Hepatocyte (in vitro differentiated cells): ENCODE data around the gene THUMPD1.

ENCODE experiments used
- EZH2 ChIP-seq: fragments of 200-600 bp; sonication (generic); IDR thresholded peaks from 2 replicates; pipeline ENCODE4 v1.6.1; 2016; ENCODE audit warnings: antibody characterized with exemption, mild to moderate bottlenecking, borderline replicate concordance
- EZH2phosphoT487 ChIP-seq: fragments of 200-600 bp; sonication (generic); IDR thresholded peaks from one replicate; pipeline ENCODE4 v1.6.1; 2018; ENCODE audit warnings: antibody characterized with exemption, mild to moderate bottlenecking, low read depth, moderate library complexity; ENCODE audit not compliant: unreplicated experiment, severe bottlenecking
- TF ChIP-seq, protein P1 (sequence below): fragments of 200-600 bp; sonication (generic); IDR thresholded peaks from 2 replicates; pipeline ENCODE4 v1.5.1; 2016; ENCODE audit warnings: antibody characterized with exemption, mild to moderate bottlenecking; ENCODE audit not compliant: poor library complexity

GRCh38 chr16:20762404-20763123 lies 20.9 kb upstream of the THUMPD1 start:
- TF ChIP-seq, protein P1, sequence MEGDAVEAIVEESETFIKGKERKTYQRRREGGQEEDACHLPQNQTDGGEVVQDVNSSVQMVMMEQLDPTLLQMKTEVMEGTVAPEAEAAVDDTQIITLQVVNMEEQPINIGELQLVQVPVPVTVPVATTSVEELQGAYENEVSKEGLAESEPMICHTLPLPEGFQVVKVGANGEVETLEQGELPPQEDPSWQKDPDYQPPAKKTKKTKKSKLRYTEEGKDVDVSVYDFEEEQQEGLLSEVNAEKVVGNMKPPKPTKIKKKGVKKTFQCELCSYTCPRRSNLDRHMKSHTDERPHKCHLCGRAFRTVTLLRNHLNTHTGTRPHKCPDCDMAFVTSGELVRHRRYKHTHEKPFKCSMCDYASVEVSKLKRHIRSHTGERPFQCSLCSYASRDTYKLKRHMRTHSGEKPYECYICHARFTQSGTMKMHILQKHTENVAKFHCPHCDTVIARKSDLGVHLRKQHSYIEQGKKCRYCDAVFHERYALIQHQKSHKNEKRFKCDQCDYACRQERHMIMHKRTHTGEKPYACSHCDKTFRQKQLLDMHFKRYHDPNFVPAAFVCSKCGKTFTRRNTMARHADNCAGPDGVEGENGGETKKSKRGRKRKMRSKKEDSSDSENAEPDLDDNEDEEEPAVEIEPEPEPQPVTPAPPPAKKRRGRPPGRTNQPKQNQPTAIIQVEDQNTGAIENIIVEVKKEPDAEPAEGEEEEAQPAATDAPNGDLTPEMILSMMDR = no peak
- no peak for TF ChIP-seq EZH2
- no peak for TF ChIP-seq EZH2phosphoT487
